Endothelial cell of umbilical vein (primary cell): ENCODE measurements around the gene SELENOH.

Source experiments
- EZH2 ChIP-seq: IDR thresholded peaks from 2 replicates; pipeline ENCODE4 v1.6.1; 2012; ENCODE audit warnings: borderline replicate concordance, low read depth, mild to moderate bottlenecking, moderate library complexity, low read length, inconsistent platforms; ENCODE audit not compliant: severe bottlenecking
- FOS ChIP-seq: IDR thresholded peaks from 2 replicates; pipeline ENCODE4 v1.6.1; 2011; ENCODE audit warnings: mild to moderate bottlenecking, low read length, moderate library complexity, borderline replicate concordance; ENCODE audit not compliant: insufficient read depth
- JUN ChIP-seq: IDR thresholded peaks from 2 replicates; pipeline ENCODE4 v1.6.1; 2011; ENCODE audit warnings: borderline replicate concordance, low read depth; ENCODE audit not compliant: insufficient read length, insufficient read depth
- MAX ChIP-seq: IDR thresholded peaks from 2 replicates; pipeline ENCODE4 v1.6.1; 2011; ENCODE audit not compliant: insufficient read depth, insufficient read length
- MYC ChIP-seq: IDR thresholded peaks from one replicate; pipeline ENCODE4 v1.6.1; 2011; ENCODE audit warnings: mild to moderate bottlenecking, low read depth, low read length
- POLR2A ChIP-seq: IDR thresholded peaks from 2 replicates; pipeline ENCODE4 v1.6.1; 2012; ENCODE audit warnings: low read depth, mild to moderate bottlenecking, control low read depth, low read length
- POLR2AphosphoS5 ChIP-seq: IDR thresholded peaks from 2 replicates; pipeline ENCODE4 v1.6.1; 2012; ENCODE audit warnings: low read depth, mild to moderate bottlenecking, control low read depth, low read length, moderate library complexity; ENCODE audit not compliant: insufficient read depth
- TF ChIP-seq, protein P1 (sequence below), 2 donors: IDR thresholded peaks; 1 replicate in 1 of 2; 2 replicates in 1 of 2; pipeline ENCODE4 v1.5.1; 2011; ENCODE audit warnings: low read length in 2 of 2, mild to moderate bottlenecking in 2 of 2, moderate library complexity in 2 of 2, control low read depth in 1 of 2, inconsistent platforms in 1 of 2, low read depth in 1 of 2; ENCODE audit not compliant: insufficient read depth in 1 of 2; ENCODE audit errors: extremely low read depth in 1 of 2

- TF ChIP-seq, protein P1, sequence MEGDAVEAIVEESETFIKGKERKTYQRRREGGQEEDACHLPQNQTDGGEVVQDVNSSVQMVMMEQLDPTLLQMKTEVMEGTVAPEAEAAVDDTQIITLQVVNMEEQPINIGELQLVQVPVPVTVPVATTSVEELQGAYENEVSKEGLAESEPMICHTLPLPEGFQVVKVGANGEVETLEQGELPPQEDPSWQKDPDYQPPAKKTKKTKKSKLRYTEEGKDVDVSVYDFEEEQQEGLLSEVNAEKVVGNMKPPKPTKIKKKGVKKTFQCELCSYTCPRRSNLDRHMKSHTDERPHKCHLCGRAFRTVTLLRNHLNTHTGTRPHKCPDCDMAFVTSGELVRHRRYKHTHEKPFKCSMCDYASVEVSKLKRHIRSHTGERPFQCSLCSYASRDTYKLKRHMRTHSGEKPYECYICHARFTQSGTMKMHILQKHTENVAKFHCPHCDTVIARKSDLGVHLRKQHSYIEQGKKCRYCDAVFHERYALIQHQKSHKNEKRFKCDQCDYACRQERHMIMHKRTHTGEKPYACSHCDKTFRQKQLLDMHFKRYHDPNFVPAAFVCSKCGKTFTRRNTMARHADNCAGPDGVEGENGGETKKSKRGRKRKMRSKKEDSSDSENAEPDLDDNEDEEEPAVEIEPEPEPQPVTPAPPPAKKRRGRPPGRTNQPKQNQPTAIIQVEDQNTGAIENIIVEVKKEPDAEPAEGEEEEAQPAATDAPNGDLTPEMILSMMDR (IDR thresholded peaks at IDR 0.05; ENCODE audit: extremely low read depth in 1 of 2, insufficient read depth in 1 of 2, low read depth in 1 of 2, low read length in 2 of 2) = no peak
- TF ChIP-seq EZH2 = no peak
- no peak for TF ChIP-seq POLR2AphosphoS5
- no peak for TF ChIP-seq MAX
- no peak for TF ChIP-seq POLR2A
- TF ChIP-seq JUN = no peak
- no peak for TF ChIP-seq MYC
- no peak for TF ChIP-seq FOS
Measured at GRCh38 chr11:57703341-57703740, 38.0 kb upstream of the SELENOH start.
